ENCODE data around the gene XPO6.

Gene XPO6

DNA sequence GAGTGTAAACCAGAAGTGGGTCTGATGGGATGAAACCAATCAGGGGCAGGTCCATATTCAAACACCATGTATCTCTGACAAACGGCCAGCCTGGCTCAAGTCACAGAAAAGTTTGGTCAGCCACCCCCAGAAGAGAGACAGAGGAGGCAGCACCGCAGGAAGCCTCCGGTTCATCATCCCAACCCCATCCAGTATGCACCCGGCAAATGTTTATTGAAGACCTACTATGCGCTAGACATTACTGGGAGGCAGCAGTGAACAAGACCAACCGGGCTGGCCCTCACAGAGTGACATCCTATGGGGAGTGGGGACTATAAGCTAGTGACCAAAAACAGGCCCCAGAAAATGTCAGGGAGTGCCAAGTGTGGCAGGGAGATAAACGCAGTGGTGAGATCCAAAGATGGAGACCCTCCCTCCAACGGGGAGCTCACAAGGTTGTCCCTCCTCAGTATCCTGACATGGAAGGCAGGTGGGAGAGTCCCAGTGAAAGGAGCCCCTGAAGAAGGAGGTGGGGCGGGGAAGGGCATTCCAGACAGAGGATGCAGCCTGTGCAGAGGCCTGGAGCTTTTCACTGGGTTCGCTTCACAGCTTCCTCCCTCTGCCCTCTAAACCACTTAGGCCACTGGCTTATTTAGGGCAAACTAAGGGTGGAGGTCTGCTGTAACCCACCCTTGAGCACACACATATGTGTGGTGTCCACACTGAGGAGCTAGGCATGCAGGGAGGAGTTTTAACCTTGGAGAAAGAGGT is 150.2 kb downstream of the XPO6 start:
- DNase-seq (ENCODE audit: low spot score), result no peak
- TF ChIP-seq, protein P1, sequence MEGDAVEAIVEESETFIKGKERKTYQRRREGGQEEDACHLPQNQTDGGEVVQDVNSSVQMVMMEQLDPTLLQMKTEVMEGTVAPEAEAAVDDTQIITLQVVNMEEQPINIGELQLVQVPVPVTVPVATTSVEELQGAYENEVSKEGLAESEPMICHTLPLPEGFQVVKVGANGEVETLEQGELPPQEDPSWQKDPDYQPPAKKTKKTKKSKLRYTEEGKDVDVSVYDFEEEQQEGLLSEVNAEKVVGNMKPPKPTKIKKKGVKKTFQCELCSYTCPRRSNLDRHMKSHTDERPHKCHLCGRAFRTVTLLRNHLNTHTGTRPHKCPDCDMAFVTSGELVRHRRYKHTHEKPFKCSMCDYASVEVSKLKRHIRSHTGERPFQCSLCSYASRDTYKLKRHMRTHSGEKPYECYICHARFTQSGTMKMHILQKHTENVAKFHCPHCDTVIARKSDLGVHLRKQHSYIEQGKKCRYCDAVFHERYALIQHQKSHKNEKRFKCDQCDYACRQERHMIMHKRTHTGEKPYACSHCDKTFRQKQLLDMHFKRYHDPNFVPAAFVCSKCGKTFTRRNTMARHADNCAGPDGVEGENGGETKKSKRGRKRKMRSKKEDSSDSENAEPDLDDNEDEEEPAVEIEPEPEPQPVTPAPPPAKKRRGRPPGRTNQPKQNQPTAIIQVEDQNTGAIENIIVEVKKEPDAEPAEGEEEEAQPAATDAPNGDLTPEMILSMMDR (IDR thresholded peaks at IDR 0.05; ENCODE audit: extremely low read depth, missing control alignments), result no peak

DNA sequence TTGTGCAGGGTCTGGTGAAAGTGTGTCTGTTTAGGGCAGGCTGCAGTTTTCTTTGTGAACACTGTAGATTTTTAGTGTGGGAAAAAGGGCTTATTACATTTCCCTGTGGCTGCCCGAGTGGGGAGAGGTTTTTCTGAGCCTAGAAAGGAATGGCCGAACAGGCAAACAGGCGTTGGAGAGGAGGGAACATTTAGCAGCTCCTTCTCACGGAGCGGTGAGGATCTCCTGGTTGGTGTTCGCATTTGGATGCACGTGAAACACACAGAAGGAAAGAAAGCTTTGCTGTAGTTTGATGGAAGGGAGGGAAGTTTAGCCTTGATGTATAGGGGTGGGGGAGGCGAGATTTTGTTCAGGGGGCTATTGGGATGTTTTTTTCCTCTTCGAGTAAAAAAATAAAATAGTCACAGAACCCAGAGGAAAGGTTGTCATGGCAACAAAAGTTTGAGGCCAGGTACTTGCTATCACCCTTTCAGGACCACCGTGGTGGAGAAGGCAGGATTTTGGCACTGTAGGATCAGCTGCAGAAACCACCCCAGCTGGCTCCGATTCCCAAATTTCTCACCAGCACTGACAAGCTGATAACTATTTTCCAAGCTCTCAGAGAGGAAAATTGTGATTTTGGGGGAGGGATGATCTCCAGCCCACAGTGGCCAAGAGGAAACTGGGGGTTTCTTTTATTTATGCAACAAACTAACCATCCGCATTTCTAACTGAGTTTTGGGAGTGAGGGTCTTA is 151.8 kb downstream of the XPO6 start:
- TF ChIP-seq, protein P1 (IDR thresholded peaks at IDR 0.05; ENCODE audit: extremely low read depth, missing control alignments), result no peak
- no peak for DNase-seq (ENCODE audit: low spot score)

DNA sequence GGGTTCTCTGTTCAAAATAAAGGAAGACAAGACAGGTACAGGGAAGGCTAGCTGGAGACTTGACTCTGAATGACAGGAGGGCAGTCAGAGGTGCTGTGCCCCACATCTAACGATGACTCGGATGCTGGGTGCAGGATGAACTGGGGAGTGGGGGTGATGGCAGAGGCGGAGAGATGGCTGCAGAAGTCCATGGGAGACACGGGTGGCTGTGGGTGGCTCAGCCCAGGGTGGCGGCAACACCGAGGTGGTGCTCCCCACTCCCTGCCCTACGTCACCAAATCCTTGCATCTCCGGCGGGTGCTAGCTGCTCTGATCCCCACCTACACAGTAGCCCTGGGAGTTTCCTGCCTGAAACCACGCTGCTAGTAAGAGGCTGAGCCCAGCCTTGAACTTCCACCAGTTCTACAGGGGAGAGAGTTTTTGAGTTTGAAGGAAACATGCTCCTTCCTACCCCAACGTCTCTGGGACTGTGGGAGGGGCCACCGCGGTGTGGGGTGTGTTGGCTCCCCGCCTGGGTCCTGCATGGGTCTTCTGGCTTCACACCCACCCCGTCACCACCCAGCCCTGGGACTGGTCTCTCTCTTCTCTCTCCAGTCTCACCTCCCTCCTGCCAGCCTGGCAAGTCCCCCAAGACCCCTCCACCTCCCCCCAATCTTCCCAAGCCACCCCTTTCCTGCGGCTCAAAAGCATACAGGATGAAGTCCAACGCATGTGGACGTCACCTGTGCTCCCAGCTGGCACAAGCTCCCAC is 152.8 kb downstream of the XPO6 start:
- DNase-seq (ENCODE audit: low spot score), result no peak
- TF ChIP-seq, protein P1 (IDR thresholded peaks at IDR 0.05; ENCODE audit: extremely low read depth, missing control alignments), result no peak

DNA sequence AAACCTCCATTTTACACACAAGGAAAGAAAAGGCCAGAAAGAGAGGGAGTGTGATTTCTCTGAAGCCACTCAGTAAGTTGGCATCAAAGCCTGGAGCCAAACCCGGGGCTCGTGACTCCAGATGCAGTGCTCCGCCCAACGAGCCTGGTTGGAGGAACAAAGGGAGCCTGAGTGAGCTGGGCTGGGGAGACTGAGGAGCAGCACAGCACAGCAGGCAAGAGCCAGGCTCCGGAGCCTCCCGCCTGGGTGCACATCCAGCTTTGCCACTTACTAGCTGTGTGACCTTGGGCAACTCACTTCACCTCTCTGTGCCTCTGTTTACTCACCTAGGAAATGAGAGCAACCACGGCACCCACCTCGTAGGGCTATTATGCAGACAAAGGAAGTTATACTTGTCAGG is 153.8 kb downstream of the XPO6 start:
- TF ChIP-seq, protein P1 (IDR thresholded peaks at IDR 0.05; ENCODE audit: extremely low read depth, missing control alignments), result no peak
- no peak for DNase-seq (ENCODE audit: low spot score)

DNA sequence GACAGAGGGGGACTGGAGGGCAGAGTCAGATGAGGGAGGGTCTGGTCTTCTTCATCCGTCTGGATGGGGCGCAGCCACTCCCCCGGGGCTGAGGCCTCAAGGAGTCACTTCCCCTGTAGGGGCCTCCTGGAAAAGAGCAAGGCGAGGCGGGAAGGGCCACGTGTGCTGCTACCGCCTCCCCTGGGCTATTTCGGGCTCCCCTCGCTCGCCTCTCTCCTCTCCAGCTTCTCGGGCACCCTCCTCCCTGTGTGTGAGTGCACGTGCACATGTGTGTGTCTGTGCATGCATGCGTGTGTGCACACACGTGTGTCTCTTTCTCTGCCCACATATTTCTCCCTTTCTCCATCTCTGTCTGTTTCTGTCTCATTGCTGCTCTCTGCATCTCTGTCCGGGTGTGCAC is 158.3 kb downstream of the XPO6 start:
- TF ChIP-seq, protein P1 (IDR thresholded peaks at IDR 0.05; ENCODE audit: extremely low read depth, missing control alignments), result no peak
- no peak for DNase-seq (ENCODE audit: low spot score)

DNA sequence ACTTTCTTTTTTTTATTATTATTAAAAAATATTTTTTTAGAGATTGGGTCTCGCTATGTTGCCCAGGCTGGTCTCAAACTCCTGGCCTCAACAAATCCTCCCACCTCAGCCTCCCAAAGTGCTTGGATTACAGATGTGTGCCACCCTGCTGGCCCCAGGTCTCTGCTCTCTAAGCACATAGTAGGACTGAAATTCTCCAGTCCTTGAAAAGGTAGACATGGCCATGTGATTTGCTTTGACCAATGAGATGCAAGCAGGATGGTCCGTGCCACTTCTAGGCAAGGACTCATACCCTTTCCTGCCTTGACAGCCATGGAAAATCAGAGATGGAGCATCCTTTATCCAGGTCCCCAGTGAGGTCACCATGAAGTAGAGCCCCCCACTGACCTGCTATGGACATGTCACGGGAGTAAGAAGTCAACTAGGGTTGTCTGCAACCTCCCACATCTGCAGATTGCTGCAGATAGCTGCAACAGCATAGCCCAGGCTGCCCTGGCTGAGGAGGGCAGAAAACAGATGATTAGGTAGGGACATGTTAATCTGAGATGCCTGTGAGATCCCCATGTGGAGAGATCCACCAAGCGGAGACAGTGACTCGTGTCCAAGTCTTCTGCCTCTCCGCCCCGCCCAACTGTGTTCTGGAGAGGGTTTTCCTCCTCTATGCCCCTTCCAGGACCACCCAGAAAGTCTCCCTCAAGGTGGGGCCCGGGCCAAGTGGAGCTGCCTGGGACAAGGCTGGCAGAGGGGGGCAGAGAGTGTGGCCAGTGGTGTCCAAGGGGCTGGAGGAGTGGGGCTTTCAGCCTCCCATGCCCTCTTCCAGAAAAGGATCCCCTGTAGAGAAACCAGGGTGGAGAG is 159.3 kb downstream of the XPO6 start:
- TF ChIP-seq, protein P1 (IDR thresholded peaks at IDR 0.05; ENCODE audit: extremely low read depth, missing control alignments), result no peak
- no peak for DNase-seq (ENCODE audit: low spot score)

Measured in GM20000 (cell line).